ENCODE measurements around the gene SMC1A.
"Not testable (repeated sequence)": the region's sequence is repeated elsewhere in the genome, so short reads cannot be mapped to it uniquely, and the experiment has no call there.

The SMC1A gene

DNA sequence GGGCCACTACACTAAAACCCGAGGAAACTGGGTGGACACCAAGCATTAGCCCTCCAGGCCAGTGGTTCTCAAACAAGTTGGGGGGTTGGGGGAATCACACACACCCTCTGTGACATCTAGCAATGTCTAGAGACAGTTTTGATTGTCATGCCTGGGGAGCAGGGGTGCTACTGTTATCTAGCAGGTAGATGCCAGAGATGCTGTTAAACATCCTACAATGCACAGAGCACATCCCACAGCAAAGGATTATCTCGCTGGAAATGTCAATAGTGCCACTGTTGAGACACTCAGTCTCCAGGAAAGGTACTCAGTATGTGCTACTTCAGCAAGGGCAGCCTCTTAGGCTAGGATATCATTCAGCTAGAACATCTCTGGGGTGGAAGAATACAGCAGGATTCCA, 1.3 kb downstream of the SMC1A start:
- no peak for DNase-seq

DNA sequence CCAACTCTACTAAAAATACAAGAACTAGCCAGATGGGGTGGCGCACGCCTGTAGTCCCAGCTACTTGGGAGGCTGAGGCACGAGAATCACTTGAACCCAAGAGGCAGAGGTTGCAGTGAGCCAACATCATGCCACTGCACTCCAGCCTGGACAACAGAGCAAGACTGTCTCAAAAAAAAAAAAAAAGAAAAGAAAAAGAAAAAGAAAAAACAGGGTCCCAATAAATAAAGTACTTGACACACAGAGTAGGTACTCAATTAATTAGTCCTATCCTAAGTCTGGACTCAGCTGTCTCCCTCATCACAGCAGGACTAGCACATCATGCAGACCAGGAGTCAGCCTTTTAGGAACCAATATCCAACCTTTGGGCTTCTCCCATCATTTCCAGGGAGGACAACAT, 2.1 kb downstream of the SMC1A start:
- DNase-seq = not testable (repeated sequence)

DNA sequence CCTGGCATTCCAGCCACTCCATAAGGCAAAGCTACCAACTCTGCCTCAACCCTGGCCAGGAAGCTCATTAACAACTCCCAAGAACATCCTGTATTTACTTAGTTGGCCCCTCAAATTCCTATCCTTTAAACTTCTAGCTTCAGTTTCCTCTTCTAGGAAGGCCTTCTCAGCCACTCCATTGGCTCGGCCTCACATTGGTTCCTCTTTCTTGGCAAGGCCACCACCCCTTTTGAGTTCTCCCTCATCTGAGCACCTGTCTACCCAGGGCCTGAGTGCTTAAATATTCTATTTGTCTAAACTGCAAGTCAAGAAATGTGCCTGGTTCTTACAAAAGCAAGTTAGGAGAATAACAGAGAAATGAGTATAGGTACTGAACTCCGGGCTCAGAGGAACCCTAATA, 10.0 kb downstream of the SMC1A start:
- no peak for DNase-seq

DNA sequence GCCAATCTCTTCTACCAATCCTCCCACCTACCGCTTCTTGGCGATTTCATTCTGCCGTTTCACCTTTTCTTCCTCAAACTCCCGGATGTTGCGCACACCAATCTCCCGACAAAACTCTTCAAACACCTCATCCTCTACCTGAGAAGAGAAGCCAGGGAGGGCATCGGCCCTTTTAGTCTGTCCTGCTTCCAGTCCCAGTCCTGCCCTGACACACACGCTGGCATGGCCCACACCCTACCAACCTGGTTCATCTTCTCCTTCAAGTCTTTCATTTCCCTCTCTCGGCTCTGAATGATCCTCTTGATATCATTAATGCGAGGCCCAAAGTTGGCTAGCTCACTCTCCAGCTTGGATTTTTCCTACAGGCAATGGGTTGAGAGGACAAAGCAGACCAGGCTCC, 18.9 kb downstream of the SMC1A start:
- DNase-seq = no peak

DNA sequence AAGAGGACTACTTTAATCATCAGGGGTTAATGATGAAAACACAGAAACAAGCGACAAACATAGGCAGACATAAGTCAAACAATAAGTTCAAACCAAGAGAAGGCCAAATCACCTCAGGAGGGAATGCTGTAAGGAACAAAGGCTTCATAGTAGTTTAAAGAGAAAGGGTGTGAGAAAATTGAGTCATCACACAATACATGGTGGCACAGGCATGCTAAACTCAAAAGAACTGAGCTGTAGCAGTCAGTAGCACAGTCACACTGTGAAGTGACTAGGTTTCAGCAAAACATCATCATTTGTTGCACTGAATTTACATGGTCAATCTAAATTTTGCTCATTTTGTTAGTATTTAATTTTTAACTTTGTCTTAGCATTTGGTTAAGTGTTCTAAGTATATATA, 24.2 kb downstream of the SMC1A start:
- no peak for DNase-seq

DNA sequence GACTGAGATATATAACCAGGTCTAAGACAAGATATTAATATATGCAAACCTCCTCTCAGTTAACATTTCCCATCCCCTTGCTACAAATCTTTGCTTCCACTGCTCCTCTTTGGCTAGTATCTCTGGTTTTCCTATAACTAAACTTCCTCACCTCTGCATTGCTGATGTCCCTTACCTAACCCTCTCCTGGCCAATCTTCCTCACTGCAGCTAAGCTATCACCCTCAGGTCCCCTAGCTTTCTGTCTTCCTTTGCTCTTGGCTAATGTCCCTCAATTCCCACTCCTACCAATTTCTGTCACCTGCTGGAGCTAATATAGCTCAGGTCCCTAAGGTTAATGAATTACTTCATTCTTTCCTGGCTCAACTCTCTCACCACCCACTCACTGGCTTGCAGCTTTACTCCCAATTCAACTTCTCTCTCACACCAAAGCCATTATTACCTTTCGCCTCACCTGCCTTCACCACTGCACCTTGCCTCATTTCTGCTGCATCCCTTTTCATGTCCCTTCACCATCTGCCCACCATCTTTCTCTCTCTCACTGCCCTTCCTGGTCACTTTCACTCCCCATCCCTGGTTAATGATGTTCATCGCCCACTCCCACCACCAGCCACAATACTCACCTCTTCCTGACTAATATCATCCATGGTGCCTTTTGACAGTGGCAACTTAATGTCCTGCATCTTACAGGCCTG, 26.7 kb downstream of the SMC1A start:
- DNase-seq = no peak

DNA sequence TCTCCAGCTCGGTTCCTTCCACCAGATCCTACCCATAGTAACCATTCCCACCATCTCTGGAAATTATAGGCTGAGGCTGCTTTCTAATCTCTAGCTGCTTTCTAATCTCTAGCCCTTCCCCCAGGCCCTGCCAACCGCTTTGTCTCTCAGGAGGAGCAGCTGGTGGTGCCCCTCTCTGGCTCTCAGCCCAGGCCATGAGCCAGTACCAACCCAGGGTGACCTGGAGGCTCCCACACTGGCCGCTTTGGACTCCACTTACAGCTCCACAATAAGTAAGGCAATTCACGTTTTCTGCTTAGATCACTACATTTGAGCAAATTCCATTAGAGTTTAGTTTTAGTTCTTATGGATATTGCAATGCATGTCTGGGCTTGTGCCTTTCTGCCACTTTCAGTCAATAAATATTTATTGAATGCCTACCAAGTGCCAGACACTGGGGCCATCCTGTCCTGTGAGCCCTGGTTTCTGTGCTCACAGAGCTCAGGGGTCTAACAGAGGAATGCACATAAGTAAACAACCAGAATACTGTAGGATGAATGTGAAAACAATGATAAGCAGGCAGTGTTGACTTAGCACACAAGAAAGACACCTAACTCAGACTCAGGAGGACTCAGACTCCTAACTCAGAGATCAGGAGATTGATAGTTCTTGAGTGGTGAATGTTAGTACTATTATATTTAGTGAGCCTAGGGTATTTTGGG, 38.9 kb downstream of the SMC1A start:
- no peak for DNase-seq

DNA sequence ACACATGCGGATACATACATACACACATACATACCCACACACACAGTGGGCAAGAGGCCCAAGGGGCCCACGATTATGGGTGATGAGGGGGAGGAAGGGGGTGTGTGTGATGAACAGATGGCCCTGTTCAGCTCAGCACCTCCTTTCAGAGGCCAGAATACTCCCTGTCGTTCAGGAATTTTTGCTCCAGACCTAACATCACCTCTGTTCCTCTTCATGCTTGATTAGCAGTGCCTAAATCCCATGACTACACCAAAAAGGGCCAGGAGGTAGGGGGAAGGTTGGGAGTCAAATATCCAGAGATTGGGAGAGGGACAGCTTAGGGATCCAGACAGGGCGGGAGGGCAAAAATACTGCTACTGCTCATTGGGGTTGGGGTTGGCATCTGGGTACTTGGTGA, 42.7 kb downstream of the SMC1A start:
- DNase-seq = no peak

DNA sequence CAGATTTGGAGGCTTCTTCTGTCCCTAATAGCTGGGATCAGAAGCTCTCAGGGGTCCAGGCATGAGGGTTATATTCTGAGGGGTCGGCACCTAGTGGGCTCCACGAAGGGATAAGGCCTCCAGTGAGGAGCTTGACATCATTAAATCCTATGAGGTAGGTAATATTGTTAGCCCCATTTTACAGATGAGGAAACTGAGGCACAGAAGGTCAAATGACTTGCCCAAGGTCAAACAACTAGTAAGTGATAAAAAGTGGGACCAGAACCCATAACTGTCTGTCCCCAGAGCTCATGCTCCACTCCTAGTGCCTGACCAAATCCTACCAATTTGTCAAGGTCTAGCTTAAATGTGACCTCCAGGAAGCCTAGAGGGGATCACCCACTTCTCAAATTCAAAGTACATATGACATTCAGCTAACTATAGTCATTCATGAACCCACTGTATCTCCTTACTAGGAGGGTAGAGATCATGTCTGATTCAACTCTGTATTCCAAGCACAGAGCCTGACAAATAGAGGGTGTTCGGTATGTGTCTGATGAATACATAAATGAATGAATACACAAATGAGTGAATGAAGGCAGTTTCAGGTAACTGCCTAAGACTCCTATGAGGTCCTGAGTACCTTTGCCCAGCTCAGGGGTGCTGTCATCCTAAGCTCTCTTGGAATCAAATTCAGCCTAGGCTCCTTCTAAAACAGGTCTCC, 43.3 kb downstream of the SMC1A start:
- DNase-seq = no peak

DNA sequence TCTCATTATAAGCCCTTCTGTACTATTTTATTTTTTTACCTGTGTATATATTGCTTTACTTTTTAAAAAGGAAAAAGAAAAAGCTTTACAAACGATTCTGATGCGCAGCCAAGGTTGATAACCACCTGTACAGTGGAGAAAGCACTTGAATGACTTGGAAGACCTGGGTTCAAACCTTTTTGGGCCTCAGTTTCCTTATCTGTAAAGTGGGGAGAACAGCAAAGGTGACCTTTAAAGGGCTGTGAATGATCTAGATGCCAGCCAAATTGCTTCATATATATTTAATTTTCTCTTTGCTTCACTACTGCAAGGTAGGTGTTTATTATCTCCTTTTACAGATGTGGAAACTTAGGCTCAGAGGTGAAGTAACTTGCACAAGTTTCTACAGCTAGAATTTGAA, 45.0 kb downstream of the SMC1A start:
- no peak for DNase-seq

DNA sequence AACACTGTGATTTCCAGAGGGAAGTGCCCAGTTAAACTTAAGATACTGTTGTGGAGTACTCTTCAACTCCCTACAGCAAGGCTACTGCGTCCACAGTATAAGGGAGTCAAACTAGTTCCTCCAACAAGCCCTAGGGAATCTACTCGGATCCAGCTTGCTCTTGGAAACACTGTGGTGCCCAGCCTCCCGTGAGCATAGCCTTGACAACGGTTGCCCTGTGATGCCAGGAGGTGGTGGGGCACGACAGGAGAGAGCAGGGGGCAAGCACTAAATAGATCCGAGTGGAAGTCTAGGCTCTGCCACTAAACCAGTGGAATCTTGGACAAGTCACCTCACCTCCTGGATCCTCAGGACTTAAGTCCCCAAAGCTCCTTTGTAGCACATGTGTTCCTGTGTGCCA, 45.6 kb downstream of the SMC1A start:
- DNase-seq = no peak

DNA sequence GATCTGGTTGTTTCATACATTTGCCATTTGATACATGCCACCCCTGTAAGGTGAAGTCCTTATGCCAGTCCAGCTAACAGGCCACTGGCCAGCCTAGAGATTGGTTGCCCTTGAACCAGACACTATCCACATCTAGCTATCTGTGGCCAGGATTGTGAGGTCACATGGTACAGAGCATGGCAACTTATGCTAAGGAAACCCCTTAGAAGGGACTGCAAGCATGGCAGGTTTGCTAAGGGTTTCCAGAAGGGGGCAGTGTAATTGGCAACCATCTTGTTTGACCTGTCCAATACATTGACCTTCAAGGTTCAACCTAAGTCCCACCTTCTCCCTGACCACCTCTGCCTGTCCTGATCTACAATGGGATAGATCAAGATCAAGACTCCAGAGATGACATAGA, 47.5 kb downstream of the SMC1A start:
- no peak for DNase-seq

DNA sequence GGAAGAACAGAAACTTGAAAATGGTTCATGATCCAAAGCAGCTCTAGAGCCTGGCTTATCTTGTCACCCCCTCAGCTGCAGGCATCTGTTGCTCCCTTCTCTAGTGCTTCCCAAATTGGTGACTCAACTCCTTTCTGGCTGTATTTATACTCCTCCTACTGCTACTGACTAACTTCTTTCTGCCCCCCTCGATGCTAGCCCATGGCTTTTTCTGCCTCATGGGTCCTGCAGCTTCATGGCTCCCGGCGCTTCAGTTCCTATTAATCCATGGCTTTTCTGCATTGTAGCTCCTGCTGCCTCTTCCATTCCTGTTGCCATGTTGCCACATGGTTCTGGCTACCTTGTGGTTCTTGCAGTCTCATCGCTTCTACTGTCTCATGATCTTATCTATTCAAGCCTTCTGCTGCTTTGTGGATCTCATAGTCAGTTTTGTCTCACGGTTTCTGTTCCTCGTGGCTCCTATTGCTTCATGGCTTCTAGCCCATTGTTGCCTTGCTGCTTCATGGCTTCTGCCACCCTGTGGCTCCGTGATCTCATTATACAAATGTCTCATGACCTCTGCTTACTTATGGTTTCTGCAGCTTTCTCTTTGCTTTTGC, 48.1 kb downstream of the SMC1A start:
- DNase-seq = no peak

DNA sequence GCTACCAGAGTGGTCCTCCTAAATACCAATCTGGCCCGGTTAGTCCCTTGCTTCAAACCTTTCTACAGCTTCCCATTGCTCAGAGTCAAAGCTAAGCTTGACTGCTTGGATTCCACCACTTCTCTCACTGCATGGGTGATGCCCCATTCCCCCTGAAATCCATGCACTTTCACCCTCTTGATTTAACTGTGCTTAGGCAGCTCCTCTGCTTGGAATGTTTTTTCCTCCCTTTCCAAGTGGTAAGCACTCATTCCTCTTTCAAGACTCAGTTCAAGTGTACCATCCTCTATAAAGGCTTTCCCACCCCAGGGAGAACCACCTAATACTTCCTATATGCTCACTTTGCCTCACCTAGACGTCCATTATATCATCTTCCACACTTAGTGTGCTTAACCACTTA, 49.1 kb downstream of the SMC1A start:
- DNase-seq = no peak

DNA sequence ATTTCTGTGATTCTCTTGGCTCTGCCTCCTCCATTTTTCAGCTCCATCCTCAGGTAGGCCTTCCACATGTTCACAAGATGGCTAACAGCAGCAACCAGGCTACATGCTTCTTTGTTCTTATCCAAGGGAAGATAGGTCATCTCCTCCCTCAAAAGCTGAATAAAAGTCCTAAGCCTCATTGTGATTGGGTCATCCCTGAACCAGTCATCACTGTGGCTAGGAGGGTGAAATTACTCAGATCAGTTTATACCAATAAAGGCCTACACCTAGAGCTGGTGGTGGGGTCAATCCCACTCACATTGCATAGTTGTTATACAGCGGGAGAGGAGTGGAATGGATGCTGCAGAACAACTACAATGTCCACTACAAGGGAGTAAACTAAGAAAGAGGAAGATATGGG, 56.0 kb downstream of the SMC1A start:
- DNase-seq = not testable (repeated sequence)

DNA sequence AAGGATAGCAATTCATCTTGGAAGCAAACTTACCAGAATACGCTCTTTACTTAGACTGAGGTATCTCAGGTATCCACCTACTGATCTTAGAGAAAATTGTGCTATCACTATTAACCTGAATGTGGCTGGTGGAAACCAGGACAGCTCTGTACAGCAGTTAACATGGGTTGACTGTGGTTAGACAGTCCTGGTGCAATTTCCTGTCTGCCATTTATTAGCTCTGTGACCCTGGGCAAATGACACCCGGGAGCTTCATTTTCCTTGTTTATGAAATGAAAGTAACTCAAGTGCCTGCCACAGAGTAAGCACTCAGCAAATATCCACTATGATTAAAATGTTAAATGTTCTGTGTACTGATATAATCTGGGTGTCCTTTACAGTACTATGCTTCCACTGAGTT, 60.0 kb downstream of the SMC1A start:
- no peak for DNase-seq

DNA sequence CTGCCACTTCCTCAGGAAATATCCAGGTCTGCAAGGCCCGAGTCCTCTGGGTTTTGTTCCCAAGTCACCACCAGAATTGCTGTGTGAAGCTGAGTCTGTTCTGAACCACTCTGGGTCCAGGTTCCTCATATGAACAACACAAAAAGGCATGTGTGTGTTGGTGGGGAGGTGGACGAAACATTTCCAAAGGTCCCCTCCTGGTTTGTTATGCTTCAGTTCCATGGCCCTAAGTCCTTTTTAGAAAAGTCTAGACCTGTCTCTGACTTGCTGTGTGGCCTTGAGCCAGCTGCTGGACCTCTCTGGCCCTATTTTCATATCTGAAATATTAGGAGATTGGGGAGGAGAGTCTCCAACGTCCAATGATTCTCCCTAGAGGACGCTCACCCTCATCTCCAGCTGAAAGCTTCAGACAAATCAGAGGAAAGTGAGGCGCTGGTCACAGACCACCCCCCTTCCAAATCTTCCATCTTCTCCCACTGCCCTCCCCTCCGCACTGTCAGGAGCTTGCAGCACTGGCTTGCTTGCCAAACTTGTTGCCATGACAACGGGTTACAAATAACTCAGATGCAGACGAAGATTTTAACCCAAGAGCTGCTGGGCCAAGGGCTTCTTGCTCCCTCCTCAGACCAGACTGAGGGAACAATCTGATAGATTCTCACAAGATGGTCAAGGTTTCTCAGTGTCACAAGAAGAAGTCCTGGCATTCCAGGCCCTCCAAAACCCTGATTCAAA, 64.5 kb downstream of the SMC1A start:
- DNase-seq = no peak

DNA sequence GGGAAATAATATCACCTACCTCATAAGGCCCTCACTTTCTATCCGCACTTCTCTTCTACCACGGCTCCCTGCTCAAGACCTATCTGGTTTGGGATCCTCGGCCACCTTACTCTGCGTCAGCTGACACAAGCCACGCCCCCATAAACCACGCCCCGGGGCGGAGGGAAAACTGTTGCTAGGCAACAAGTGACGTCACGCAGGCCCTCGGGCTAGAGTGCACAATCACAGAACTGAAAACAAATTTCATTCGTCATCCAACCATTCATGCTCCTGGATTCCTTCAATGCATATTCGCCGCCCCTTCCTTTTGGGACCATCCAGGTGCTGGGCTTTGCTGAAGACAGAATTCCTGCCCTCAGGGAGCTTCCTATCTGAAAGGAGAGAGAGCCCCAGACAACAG, 66.3 kb downstream of the SMC1A start:
- DNase-seq = no peak

DNA sequence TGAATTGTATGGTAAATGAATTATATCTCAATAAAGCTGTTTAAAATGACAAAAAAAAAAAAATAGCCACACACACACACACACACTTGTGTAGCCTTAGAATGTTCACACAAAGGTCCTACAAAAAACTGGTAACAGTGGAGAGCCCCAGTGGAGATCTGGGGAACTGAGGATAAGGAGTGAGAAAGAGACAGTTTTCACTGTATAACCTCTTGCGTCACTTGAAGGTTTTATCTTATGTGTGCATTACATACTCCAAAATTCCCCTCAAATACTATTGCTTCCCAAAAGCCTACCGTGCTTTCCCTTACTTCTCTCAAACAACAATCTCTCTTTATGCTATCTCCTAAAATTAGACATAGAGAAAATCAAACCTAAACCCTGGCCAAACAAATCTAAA, 67.8 kb downstream of the SMC1A start:
- no peak for DNase-seq

DNA sequence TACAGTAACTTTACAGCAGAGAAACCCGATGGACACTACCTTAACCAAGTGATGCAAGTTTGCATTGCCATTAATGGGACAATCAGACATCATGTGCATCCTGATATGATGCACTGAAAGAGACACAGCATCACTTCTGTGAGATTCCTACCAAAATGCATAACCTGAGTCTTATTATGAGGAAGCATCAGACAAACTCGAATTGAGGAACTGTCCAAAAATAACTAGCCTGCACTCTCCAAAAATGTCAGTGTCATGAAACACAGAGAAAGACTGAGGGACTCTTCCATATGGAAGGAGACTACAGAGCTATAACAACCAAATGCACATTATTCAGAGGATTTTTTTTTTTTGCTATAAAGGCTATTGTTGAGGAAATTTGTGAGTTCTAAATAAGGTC, 74.5 kb downstream of the SMC1A start:
- DNase-seq = no peak

DNA sequence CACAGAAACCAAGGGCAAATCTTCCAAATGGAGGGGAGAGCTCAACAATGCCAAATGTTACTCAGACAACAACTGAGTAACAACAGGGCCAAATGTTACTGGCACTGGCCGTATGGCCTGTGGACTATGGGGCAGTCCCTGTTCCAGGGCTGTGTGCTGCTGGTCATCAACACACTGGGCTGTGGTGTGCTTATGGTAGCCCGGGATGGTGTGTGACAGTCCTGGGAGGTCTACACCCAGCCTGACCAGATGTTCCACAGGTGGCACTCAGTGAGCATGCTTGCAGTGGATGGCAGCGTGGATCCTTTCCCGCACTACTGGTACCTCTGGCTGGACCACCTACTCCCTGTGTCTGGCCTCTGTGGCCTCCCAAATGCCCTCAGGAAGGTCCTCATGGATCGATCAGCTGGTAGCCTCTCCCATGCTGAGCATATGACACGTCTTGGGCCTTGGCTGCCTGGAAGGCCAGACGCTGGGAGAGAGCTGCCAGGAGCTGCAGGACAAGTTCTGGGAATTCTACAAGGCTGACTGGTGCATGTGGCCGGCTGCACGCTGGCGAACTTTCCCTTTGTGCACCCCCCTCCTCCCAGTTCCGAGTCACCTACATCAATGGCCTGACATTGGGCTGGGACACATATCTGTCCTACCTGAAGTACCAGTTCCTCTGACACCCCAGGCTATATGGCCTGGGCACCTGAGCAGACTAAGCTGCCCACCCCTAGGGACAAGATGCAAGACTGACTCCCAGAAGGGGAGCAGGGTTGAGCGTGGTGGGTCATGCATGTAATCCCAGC, 81.4 kb downstream of the SMC1A start:
- no peak for DNase-seq

DNA sequence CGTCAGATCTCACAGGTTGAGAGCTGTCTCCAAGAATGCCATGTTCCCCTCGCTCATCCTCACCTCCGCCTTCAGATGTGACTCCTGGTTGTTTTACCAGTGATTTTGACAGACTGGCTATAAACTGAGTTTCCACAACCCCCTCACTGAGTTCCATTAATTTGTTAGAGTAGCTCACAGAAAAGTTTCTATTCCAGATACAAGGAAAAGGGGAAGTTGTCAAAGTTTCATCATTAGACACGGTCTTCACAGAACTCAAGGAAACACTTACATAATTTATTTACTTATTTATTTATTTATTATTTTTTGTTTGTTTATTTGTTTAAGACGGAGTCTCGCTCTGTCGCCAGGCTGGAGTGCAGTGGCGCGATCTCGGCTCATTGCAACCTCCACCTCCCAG, 85.4 kb downstream of the SMC1A start:
- no peak for DNase-seq
